NCI-H1694 (cell line): ENCODE measurements around the gene CHRNA4.

ENCODE experiments used
- DNase-seq: peaks from one replicate; lab custom pipeline; 2025; lab: John Stamatoyannopoulos, UW

The CHRNA4 gene

DNA sequence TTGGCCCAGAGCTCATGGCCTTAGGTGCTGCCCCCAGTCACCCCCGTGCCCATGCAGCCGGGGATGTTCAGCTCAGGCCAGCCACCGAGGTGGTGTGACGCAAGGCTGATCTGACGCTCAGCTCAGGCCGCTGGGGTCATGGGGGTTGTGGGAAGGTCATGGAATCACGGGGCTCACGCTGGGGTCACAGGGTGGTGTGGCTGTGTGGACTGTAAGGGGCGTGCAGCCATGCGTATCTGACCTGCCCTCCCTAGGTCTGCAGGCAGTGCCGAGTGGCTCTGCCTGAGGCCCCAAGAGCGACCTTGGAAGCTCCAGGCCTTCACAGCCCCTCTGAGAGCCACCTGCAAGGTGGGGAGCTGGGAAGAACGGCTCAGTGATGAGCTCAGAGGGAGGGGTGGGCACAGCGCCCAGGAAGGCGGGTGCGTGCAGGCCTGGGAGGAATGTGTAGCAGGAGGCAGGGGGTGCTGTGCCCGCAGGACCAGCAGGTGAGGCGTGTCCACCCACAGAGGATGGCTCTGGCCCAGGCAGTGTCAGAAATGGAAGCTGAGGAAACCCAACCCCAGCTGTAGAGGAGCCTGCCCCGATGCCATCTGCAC is 27.8 kb downstream of the CHRNA4 start:
- DNase-seq = peak; percentile 24

DNA sequence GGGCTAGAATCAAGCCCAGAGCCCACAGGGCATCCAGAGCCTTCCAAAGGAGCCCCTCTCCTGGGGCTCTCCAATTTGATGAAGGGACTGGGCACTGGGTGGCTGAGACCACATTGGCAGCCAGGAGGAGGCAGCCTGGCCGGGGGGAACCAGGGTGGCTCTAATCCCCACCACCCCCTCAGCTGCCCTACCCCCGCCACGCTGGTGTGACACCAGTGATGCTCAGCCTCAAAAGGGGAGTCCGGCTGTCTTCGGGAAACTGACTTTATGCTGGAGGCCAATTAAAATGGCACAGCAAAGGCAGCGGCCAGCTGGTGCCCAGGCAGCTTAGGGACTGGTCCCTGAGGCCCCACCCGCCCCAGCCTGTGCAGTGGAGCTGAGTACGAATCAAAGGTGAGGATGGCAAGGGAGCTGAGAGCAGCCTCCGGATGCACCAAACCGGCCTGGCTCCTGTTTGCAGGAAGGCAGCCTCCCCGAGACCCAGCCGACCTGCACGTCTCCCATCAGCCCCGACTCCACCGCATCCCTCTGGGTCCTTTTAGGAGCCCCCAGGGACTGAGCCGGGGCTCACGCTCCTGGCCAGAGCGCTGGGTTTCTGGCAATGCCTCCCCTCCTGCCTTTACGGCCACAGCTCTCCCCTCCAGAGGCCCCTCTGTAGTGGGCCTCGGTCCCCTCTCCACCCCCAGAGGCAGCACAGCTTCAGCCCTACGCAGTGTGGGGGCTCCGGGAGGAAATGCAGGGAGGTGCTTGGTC is 28.5 kb downstream of the CHRNA4 start:
- DNase-seq = no peak

DNA sequence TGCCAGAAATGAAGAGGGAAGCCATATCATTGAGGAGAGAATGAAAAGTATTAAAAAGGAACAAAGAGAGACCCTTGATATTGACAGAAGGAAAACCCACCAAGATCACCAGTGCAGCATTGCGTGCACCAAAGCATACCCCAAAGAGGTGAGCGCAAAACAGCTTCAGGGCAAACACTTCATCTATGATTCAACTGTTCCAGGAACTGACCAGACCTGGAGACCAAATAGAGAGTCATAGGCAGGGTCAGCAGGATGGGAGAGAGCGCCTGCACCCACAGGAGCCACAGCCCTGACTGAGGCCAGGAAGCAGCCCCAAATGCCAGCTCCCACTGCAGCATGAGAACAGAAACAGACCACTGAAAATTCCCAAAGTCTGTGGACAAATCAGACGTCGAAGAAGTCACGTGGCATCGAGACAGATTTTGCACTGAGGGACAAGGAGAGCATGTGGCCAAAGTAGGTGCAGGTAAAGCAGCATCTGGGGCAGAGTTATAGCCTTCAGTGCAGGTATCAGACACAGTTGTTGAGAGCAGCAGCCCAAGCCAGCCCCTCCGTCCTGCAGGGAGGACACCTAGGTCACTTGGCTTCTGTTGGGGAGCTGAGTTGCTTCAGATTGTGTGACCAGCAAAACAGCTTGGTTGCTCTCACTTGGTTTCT is 29.3 kb downstream of the CHRNA4 start:
- no peak for DNase-seq

DNA sequence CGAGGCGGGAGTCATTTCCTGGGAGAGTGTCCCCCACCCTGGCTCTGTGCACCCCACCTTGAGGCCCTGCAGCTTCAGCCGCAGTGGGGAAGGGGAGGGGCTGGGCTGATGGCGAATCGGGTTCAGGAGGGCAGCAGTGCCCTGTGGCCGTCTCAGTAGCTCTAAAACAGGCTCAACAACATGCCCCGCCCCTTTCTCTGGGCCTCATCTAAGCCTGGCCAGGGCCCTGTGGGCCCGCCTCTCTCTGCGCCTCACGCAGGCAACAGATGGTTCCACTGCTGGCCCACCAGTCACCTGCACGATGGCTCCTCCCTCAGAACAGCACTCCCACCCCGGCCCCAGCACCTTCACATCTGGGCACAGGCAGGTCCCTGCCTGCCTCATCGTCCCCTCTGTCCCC is 30.2 kb downstream of the CHRNA4 start:
- no peak for DNase-seq

DNA sequence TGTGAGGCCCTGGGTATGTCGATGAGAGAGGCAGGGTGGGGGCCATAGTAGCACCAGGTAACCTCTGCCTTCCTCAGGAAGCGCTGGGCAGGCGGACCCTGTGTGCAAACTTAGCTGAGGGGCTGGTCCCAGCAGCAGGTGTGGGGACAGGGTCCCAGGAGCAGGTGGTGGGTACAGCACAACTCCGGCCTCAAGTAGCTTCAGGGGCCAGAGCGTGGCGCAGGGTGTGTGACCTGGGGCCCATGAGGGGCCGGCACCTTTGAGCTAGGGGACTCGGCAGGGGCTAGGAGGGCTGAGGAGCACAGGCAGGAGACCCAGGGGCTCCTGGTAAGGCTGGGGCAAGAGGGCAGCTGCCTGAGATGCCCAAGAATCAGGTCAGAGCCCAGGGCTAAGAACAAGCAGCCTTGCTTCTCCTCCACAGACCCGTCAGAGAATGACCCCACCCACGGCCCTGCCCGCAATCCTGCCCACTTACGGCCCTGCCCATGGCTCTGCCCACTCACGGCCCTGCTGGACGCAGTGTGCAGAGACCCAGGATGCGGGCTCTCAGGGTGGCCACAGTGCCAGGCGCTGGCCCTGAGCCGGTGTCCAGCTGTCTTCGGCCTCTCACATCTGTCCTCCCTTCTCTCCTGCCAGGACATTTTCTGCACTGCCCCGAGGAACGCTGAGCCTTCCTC is 30.9 kb downstream of the CHRNA4 start:
- DNase-seq = no peak

DNA sequence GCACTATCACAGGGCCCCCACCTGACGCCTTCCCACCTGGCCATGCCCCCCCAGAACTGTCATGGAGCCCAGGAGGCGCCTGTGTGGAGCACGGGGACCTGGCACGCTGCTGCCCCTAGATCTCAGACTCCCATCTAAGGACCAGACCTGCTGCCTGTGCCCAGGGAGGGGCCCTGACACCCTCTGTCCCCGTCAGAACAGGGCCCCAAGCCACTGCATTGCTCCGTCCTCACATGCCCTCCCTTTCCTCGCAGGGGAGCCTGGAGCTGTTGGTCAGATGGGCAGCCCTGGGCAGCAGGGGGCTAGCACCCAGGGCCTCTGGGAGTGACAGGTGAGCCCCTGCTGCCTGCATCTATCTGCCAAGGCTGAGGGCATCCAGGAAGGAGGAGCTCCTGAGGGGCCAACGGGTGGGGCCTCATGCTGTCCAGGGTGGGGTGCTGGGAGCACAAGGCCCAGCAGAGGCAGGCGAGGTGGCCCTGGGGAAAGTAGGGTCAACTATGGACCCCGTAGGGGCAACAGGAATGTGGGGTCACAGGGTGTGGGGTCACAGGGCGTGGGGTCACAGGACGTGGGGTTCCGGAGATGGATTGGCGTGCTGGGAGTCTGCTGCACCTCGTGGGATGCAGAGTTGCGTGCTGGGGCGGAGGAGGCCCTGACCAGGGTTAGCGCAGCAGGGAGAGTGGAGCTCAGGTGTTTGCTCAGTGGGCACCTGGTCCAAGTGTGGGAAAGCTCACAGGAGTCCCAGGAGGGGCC is 31.6 kb downstream of the CHRNA4 start:
- DNase-seq = no peak

DNA sequence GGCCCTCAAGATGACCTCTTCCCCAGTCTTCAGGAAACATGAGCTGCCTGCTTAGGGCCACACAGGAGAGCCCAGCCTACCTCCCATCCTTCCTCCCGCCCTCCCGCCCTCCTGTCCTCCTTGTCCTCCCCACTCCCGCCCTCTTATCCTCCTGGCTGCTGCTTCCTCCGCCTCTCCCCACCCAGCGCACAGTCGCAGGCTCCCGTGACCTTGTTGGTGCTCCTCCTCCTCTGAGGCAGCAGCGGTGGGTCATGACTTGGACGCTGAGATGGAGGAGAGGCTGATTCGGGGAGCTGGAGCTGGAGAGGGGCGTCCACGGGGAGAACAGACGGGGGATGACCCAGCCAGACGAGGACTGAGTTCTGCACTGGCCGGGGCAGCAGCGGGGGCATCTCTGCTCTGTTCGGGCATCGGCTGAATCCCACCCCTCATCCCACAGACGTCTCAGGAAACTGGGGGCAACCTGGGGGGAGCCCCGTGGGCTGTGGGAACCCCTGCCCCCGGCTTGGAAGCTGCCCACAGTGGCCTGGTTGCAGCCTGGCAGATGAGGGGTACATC is 32.4 kb downstream of the CHRNA4 start:
- no peak for DNase-seq

DNA sequence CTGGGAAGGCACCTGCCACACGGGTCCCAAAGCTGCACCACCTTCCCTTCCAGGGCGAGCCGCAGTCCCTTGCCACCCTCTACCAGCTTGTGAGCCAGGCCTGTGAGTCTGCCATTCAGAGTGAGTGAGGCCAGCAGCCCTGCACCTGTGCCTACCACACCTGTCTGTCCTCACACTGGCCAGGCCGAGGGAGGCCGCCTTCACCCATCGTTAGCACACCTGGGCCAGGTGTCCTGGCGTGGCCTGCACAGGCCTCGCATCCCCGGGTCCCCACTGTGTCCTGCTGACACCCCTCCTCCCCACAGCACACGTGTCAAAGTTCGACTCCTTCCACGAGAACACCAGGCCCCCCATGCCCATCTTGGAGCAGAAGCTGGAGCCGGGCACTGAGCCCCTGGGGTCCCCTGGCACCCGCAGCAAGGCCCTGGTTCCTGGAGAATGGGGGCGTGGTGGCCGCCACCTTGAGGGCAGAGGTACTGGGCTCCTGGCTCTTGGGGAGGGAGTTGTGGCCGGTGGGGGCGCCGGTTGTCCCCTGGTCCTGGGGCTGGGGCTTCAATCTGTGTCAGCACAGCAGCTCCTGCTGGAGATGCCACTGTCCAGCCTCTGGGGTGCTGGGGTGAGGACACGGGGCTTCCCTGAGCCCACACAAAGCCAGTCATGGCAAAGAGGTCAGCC is 33.0 kb downstream of the CHRNA4 start:
- DNase-seq = no peak

DNA sequence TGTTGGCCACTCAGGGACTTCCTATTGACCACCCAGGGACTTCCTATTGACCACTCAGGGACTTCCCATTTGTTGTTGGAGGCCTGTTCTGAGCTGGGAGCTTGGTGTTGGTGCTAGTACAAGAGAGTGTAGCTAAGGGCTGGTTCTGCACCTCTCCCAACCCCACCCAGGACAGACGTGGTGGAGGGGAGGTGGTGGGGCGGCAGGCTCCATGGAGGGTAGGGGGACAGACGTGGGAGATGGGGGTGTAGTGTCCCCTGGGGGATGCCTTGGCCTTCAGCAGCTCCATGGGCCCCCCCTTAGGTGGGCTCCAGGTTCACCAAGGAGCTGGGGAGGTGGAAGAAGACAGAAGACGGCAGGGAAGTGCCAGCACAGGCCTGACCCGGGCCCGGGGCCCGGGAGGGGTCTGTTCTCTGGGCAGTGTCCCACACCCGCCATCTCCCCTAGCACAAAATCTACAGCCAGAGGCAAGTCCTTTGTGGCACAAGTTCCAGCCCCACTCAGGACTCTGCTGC is 33.9 kb downstream of the CHRNA4 start:
- no peak for DNase-seq

DNA sequence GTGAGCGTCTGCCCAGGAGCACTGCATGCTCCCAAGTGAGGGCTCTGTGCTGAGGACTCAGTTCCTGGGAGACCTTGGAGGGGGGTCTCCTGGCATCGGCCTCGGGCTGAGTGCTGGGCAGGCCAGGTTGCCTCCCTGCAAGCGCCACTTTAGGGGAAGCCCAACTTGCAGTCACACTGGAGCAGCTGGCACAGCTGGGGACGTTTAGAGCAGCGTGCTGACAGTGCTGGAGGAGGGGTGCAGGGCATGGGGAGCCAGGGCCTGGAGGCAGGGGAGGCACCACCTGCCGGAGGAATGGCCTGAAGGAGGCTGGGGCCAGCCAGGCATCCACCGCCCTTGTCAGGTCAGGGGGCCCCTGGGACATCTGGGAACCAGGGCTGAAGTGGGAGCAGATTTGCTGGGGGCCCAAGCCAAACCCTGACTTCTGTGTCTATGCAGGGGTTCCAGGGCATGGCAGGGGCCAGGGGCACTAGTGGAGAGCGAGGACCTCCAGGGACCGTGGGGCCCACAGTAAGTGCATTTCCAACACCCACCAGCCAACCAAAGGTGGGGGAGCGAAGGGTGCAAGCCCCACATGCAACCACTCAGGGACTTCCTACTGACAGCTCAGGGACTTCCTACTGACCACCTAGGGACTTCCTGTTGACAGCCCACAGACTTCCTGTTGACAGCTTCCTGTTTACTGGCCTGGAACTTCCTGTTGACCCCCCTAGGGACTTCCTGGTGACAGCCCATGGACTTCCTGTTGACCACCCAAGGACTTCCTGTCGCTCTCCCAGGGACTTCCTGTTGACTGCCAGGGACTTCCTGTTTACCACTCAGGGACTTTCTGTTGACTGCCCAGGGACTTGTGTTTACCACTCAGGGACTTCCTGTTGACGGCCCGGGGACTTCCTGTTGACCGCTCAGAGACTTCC is 34.6 kb downstream of the CHRNA4 start:
- no peak for DNase-seq

DNA sequence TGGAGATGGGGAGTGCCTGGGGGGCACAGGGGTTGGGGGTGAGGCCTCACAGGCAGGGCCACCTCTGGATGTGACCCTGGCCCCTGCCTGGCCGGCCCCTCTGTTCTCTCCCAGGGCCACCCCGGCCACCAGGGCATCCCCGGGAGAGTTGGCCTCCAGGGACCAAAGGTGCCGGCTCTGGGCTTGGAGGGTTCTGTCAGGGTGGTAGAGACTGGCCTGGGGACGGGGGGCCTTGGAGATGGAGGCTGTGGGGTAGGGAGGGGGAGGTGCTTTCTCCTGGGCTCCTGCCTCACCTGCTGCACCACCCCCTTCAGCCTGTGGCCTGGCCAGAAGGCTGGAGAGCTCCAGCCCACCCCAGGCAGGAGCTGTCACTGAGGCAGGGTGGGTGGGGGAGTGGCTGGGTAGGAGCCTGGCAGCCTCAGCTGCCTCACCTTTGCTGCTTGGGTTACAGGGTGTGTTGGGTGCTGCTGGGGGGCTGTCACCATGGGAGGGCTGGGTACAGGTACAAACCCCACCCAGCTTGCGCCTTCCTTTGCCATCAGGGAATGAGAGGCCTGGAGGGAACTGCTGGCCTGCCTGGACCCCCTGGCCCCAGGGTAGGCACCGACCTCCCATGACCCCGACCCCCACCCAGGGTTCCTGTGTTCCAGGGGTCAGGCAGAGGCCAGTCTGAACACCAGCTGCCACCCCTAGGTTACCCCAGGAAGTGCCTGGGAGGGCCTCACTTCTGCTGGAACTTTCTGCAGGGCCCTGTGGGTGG is 35.4 kb downstream of the CHRNA4 start:
- DNase-seq = no peak

DNA sequence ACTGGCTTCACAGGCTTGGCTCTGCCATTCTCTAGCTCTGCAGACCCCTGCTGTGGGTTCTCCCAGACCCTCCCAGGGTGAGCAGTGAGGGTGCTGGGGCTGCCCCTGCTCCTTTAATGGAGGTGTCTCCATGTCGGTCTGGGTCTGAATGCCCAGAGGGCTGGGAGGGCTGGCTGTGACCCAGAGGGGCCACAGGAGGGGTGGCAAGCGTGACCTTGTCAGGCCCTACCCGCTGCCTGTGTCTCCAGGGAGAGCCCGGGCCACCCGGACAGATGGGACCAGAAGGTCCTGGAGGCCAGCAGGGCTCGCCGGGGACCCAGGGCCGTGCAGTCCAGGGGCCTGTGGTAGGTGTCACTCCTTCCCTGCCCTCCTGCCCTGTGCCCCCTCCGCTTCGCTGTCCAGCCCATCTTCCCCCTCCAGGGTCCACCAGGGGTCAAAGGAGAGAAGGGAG is 36.1 kb downstream of the CHRNA4 start:
- no peak for DNase-seq

DNA sequence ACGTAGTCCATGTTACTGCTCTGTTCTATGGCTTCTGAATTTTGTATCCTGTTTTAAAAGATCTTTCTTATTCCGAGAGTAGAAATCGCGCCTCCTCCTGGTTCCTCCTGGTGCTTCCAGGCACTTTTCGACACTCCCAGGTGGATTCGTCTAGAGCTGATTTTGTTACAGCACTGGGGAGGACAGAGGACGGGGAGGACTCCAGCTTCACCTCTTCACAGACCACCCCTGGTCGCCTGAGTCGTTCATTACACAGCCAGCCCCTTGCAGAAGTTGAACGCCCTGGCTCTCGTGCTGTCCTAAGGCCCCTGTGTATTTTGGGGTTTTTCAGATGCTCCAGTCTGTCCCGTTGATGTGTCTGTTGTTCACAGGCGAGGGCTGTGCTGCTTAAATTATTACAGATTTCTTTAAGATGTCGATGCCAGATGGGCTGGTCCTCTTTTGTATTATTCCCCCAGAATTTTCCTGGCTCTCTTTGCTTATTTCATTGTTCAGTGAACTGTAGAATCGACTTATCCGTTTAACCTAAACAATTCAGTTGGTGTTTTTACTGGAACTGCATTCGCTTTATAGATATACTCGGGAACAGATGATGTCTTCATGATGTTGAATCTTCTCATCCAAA is 37.7 kb downstream of the CHRNA4 start:
- no peak for DNase-seq

DNA sequence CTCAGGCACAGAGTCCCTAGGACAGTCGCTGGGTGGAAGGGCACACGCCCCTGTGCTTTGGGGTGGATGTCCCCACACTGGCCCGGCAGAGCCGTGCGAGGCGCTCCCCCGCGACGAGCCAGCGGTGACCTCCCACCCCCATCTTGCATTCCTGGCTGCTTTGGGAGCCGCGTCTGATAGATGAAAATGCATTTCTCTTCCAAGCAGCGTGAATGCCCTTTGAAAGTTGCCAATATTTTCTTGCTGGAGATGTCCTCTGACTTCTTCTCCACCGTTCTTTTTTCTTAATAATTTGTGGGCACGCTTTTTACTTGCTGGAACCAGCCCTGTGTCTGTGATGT is 38.2 kb downstream of the CHRNA4 start:
- DNase-seq = no peak

DNA sequence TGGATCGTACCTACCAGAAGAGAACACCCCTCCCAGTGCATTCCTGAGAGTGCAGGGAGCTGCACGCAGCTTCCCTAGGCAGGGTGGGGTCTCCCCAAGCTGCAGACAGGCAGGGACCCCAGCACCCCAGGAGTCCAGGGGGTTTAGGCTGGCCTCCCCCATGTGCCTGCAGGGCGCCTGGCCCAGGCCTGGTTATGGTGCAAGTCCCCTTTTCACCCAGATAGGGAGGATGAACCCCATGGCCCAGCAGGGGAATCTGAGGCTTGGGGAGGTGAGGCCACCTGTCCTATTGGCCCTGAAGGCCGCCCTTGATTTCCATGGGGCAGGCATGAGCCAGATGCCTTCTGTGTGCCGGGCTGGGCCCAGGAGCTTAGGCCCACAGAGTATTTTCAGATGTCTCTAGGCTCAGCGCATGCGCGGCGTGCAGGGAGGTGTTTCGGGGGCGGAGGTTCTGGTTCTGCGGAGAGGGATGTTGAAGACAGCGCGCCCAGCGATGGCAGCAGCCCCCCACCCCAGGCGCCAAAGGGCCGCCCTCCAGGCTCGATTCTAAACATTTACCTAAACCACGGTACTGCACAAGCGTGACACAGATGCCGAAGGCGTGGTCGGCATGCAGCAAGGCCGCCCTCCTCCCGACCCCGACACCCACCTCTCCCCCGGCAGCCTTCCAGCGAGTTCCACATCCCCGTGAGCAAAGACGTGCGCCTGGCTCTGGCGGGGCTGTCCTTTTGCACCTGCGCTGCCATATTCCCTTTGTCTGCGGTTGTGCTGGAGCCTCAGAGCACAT is 38.8 kb downstream of the CHRNA4 start:
- DNase-seq = no peak

DNA sequence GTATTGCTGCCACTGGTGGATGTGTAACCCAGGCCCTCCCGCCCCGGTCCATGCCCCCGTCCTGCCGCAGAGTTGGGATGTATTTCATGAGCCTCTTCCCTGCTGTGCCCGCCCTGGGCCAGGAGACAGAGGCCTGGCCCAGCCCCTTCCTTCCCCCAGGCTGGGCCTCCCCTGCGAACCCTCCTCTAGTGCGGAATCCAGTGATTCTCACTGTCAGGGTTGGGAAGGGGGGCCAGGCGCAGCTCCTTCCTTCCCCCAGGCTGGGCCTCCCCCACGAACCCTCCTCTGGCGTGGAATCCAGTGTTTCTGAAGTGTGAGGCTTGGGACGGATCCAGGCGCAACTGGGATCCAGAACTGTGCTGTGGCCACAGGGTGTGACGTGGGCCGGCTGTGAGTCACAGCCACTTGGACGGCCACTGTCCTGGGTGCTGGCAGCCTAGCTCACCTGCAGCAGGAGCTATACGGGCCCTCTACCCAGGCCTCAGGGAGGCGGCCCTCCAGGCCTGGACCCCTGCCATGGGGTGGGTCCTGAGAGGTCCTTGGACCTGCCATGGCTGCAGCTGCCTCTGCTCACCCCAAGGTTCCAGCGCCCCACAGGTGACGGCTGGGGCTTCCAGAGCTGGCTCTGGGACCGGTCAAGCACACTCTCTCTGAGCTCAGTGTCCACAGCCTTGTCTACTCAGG is 39.9 kb downstream of the CHRNA4 start:
- DNase-seq = no peak

DNA sequence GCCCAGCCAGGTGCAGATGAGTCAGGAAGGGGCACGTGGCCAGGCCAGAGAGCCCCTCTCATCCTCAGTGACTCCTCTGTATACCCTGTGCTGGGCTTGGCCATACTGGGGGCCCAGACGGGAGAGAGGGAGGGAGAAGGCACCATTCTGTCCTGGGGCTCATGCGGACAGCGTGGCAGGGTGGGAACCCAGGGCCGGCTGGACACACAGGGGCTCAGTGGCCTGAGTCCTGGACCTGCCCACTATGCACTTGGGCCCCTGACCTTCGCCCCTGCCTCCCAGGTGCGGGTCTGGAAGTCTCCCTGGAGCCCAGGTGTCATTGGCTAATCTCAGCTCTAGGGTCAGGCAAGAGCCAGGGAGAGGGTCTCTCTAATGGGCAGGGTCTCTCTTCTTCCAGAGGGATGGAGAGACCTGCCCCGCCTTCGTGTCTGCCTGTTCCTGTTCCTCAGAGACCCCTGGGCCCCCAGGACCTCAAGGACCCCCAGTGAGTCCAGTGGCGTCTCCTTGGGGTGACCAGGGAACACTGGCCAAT is 40.5 kb downstream of the CHRNA4 start:
- DNase-seq = no peak
